Measurements from ENCODE around the gene GPC5.

DNA sequence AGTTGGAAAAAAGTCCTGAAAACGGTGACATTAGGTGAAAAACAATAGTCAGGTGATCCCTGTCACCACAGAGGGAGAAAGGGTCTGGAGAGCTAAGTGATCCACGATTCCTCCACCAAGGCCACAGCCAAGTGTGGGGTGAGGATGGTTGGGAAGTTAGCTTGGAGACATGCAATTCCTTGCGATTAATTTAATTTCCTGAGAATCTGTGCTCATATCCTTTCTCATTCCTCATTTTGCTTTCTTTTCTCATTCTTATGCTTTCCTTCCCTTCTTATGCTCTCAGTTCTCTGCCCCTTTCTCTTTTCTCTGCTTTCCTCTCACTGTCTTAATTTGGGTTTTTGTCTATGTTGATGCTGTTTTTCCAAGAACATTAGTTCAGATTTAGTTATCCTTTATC, 68.8 kb downstream of the GPC5 start:
- TF ChIP-seq, protein P1, sequence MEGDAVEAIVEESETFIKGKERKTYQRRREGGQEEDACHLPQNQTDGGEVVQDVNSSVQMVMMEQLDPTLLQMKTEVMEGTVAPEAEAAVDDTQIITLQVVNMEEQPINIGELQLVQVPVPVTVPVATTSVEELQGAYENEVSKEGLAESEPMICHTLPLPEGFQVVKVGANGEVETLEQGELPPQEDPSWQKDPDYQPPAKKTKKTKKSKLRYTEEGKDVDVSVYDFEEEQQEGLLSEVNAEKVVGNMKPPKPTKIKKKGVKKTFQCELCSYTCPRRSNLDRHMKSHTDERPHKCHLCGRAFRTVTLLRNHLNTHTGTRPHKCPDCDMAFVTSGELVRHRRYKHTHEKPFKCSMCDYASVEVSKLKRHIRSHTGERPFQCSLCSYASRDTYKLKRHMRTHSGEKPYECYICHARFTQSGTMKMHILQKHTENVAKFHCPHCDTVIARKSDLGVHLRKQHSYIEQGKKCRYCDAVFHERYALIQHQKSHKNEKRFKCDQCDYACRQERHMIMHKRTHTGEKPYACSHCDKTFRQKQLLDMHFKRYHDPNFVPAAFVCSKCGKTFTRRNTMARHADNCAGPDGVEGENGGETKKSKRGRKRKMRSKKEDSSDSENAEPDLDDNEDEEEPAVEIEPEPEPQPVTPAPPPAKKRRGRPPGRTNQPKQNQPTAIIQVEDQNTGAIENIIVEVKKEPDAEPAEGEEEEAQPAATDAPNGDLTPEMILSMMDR (conservative IDR thresholded peaks at IDR 0.05; ENCODE audit: low read length), result no peak
- TF ChIP-seq EZH2phosphoT487 (IDR thresholded peaks at IDR 0.05; ENCODE audit: borderline replicate concordance, low read depth, low read length), result no peak

Measured in OCI-LY7 (cell line).